ENCODE data around the gene SMOC1.
A peak's percentile ranks its signal among the peaks of the same experiment; 100 is the strongest.

SMOC1 gene

GRCh38 chr14:69985463-69985862 lies 106.2 kb downstream of the SMOC1 start:
- Histone ChIP-seq H2BK120ac (ENCODE audit: low read depth, low read length) (no peak overlapping the region), H3K18ac (ENCODE audit: low read depth in 1 of 2, low read length in 2 of 2) (no peak overlapping the region), H3K14ac (ENCODE audit: low read length in 2 of 2) (no peak overlapping the region), H4K8ac (ENCODE audit: low read length) (no peak overlapping the region), H3K4me1 (ENCODE audit: control insufficient read depth, insufficient read depth, low read depth, low read length) (peaks cover 8% of the 10 kb centered on the region), H3K27me3 (ENCODE audit: control insufficient read depth in 1 of 2, insufficient read depth in 1 of 2, low read length in 2 of 2) (no peaks in the 10 kb centered on the region), H3K9ac (ENCODE audit: low read length) (no peak overlapping the region), H3K36me3 (ENCODE audit: control insufficient read depth in 1 of 2, insufficient read depth in 2 of 2, low read depth in 1 of 2, low read length in 2 of 2) (no peaks in the 10 kb centered on the region), H2AK5ac (ENCODE audit: low read length, severe bottlenecking) (no peak overlapping the region), H3K4me2 (ENCODE audit: low read length, poor library complexity, severe bottlenecking) (no peak overlapping the region), H3K79me1 (replicated peaks; ENCODE audit: low read length, poor library complexity, severe bottlenecking) (no peaks in the 10 kb centered on the region), H2BK5ac (ENCODE audit: low read depth, low read length, poor library complexity, severe bottlenecking) (no peak overlapping the region), H2AFZ (ENCODE audit: low read depth, low read length) (no peak overlapping the region), H3K9me3 (ENCODE audit: control insufficient read depth, low read length) (no peaks in the 10 kb centered on the region), H2BK15ac (ENCODE audit: low read depth, poor library complexity, severe bottlenecking) (no peak overlapping the region), H3K27ac (ENCODE audit: low read length, poor library complexity, severe bottlenecking) (no peak overlapping the region), H4K91ac (ENCODE audit: low read length) (no peak overlapping the region), H3K4ac (ENCODE audit: low read depth in 1 of 2, low read length in 2 of 2) (no peak overlapping the region), H3K23ac (ENCODE audit: low read length in 2 of 2) (no peak overlapping the region), H3K4me3 (ENCODE audit: insufficient read depth in 1 of 2, low read depth in 1 of 2, low read length in 2 of 2) (no peak overlapping the region), H2BK12ac (ENCODE audit: low read length in 2 of 2) (no peak overlapping the region)
- WGBS = no CpG with 5 or more reads among the region's 1 CpG
- DNase-seq = peak; percentile 63

- Histone ChIP-seq H3K9ac (ENCODE audit: low read length) (no peak overlapping the region), H2BK5ac (ENCODE audit: low read depth, low read length, poor library complexity, severe bottlenecking) (no peak overlapping the region), H2BK12ac (ENCODE audit: low read length in 2 of 2) (no peak overlapping the region), H3K18ac (ENCODE audit: low read depth in 1 of 2, low read length in 2 of 2) (no peak overlapping the region), H4K91ac (ENCODE audit: low read length) (no peak overlapping the region), H2AFZ (ENCODE audit: low read depth, low read length) (no peak overlapping the region), H3K9me3 (ENCODE audit: control insufficient read depth, low read length) (no peaks in the 10 kb centered on the region), H2BK120ac (ENCODE audit: low read depth, low read length) (no peak overlapping the region), H3K14ac (ENCODE audit: low read length in 2 of 2) (no peak overlapping the region), H3K27me3 (ENCODE audit: control insufficient read depth in 1 of 2, insufficient read depth in 1 of 2, low read length in 2 of 2) (no peaks in the 10 kb centered on the region), H3K23ac (ENCODE audit: low read length in 2 of 2) (no peak overlapping the region), H3K27ac (ENCODE audit: low read length, poor library complexity, severe bottlenecking) (no peak overlapping the region), H3K4me3 (ENCODE audit: insufficient read depth in 1 of 2, low read depth in 1 of 2, low read length in 2 of 2) (no peak overlapping the region), H3K36me3 (ENCODE audit: control insufficient read depth in 1 of 2, insufficient read depth in 2 of 2, low read depth in 1 of 2, low read length in 2 of 2) (no peaks in the 10 kb centered on the region), H2BK15ac (ENCODE audit: low read depth, poor library complexity, severe bottlenecking) (no peak overlapping the region), H4K8ac (ENCODE audit: low read length) (no peak overlapping the region), H3K4me2 (ENCODE audit: low read length, poor library complexity, severe bottlenecking) (no peak overlapping the region), H2AK5ac (ENCODE audit: low read length, severe bottlenecking) (no peak overlapping the region), H3K4ac (ENCODE audit: low read depth in 1 of 2, low read length in 2 of 2) (no peak overlapping the region), H3K4me1 (ENCODE audit: control insufficient read depth, insufficient read depth, low read depth, low read length) (peaks cover 2% of the 10 kb centered on the region), H3K79me1 (replicated peaks; ENCODE audit: low read length, poor library complexity, severe bottlenecking) (no peaks in the 10 kb centered on the region)
- WGBS = 80% methylated on average over 5 of the region's 7 CpGs
- no peak for DNase-seq
Observed at GRCh38 chr14:69986336-69986735, 107.1 kb downstream of the SMOC1 start.

- Histone ChIP-seq H4K91ac (ENCODE audit: low read length) (no peak overlapping the region), H3K14ac (ENCODE audit: low read length in 2 of 2) (no peak overlapping the region), H3K4me2 (ENCODE audit: low read length, poor library complexity, severe bottlenecking) (no peak overlapping the region), H3K4ac (ENCODE audit: low read depth in 1 of 2, low read length in 2 of 2) (no peak overlapping the region), H3K18ac (ENCODE audit: low read depth in 1 of 2, low read length in 2 of 2) (no peak overlapping the region), H3K27ac (ENCODE audit: low read length, poor library complexity, severe bottlenecking) (no peak overlapping the region), H2AFZ (ENCODE audit: low read depth, low read length) (no peak overlapping the region), H3K27me3 (ENCODE audit: control insufficient read depth in 1 of 2, insufficient read depth in 1 of 2, low read length in 2 of 2) (no peaks in the 10 kb centered on the region), H3K9me3 (ENCODE audit: control insufficient read depth, low read length) (no peaks in the 10 kb centered on the region), H2BK5ac (ENCODE audit: low read depth, low read length, poor library complexity, severe bottlenecking) (no peak overlapping the region), H2BK15ac (ENCODE audit: low read depth, poor library complexity, severe bottlenecking) (no peak overlapping the region), H2BK120ac (ENCODE audit: low read depth, low read length) (no peak overlapping the region), H2BK12ac (ENCODE audit: low read length in 2 of 2) (no peak overlapping the region), H2AK5ac (ENCODE audit: low read length, severe bottlenecking) (no peak overlapping the region), H4K8ac (ENCODE audit: low read length) (no peak overlapping the region), H3K4me3 (ENCODE audit: insufficient read depth in 1 of 2, low read depth in 1 of 2, low read length in 2 of 2) (no peak overlapping the region), H3K79me1 (replicated peaks; ENCODE audit: low read length, poor library complexity, severe bottlenecking) (no peaks in the 10 kb centered on the region), H3K4me1 (ENCODE audit: control insufficient read depth, insufficient read depth, low read depth, low read length) (no peaks in the 10 kb centered on the region), H3K23ac (ENCODE audit: low read length in 2 of 2) (no peak overlapping the region), H3K9ac (ENCODE audit: low read length) (no peak overlapping the region), H3K36me3 (ENCODE audit: control insufficient read depth in 1 of 2, insufficient read depth in 2 of 2, low read depth in 1 of 2, low read length in 2 of 2) (no peaks in the 10 kb centered on the region)
- 73% methylated on average over 13 of the region's 13 CpGs for WGBS
- DNase-seq = no peak
Observed at GRCh38 chr14:69987406-69988121, 108.3 kb downstream of the SMOC1 start.

- H3K23ac ChIP-seq (ENCODE audit: low read length in 2 of 2) = no peak overlapping the region
- no peak overlapping the region for H4K91ac ChIP-seq (ENCODE audit: low read length)
- no peaks in the 10 kb centered on the region for H3K36me3 ChIP-seq (ENCODE audit: control insufficient read depth in 1 of 2, insufficient read depth in 2 of 2, low read depth in 1 of 2, low read length in 2 of 2)
- H3K18ac ChIP-seq (ENCODE audit: low read depth in 1 of 2, low read length in 2 of 2) = no peak overlapping the region
- H4K8ac ChIP-seq (ENCODE audit: low read length) = no peak overlapping the region
- no peak overlapping the region for H2AK5ac ChIP-seq (ENCODE audit: low read length, severe bottlenecking)
- H3K9ac ChIP-seq (ENCODE audit: low read length) = no peak overlapping the region
- no peak overlapping the region for H2BK120ac ChIP-seq (ENCODE audit: low read depth, low read length)
- no peak overlapping the region for H3K27ac ChIP-seq (ENCODE audit: low read length, poor library complexity, severe bottlenecking)
- H3K9me3 ChIP-seq (ENCODE audit: control insufficient read depth, low read length) = no peaks in the 10 kb centered on the region
- DNase-seq = no peak
- H2BK12ac ChIP-seq (ENCODE audit: low read length in 2 of 2) = no peak overlapping the region
- H2AFZ ChIP-seq (ENCODE audit: low read depth, low read length) = no peak overlapping the region
- H2BK5ac ChIP-seq (ENCODE audit: low read depth, low read length, poor library complexity, severe bottlenecking) = no peak overlapping the region
- H3K14ac ChIP-seq (ENCODE audit: low read length in 2 of 2) = no peak overlapping the region
- no peaks in the 10 kb centered on the region for H3K27me3 ChIP-seq (ENCODE audit: control insufficient read depth in 1 of 2, insufficient read depth in 1 of 2, low read length in 2 of 2)
- H3K4me3 ChIP-seq (ENCODE audit: insufficient read depth in 1 of 2, low read depth in 1 of 2, low read length in 2 of 2) = no peak overlapping the region
- no peak overlapping the region for H3K4ac ChIP-seq (ENCODE audit: low read depth in 1 of 2, low read length in 2 of 2)
- no peak overlapping the region for H3K4me2 ChIP-seq (ENCODE audit: low read length, poor library complexity, severe bottlenecking)
- H2BK15ac ChIP-seq (ENCODE audit: low read depth, poor library complexity, severe bottlenecking) = no peak overlapping the region
- no peaks in the 10 kb centered on the region for H3K79me1 ChIP-seq (replicated peaks; ENCODE audit: low read length, poor library complexity, severe bottlenecking)
- H3K4me1 ChIP-seq (ENCODE audit: control insufficient read depth, insufficient read depth, low read depth, low read length) = no peaks in the 10 kb centered on the region
Observed at GRCh38 chr14:69988979-69989378, 109.8 kb downstream of the SMOC1 start.

All from mesenchymal stem cell (in vitro differentiated cells and primary cell).